Stimulated activated CD8-positive, alpha-beta memory T cell treated with anti-CD3 and anti-CD28 coated beads, Interleukin-12 subunit alpha, Interleukin-12 subunit beta, amount 100 ng/mL, for 24 hours (primary cell): ENCODE results near the gene HYAL2.

Experiments
- DNase-seq: peaks from one replicate; pipeline ENCODE4 v3.0.0-alpha.2; 2020; ENCODE audit errors: extremely low read depth

HYAL2 gene

DNA sequence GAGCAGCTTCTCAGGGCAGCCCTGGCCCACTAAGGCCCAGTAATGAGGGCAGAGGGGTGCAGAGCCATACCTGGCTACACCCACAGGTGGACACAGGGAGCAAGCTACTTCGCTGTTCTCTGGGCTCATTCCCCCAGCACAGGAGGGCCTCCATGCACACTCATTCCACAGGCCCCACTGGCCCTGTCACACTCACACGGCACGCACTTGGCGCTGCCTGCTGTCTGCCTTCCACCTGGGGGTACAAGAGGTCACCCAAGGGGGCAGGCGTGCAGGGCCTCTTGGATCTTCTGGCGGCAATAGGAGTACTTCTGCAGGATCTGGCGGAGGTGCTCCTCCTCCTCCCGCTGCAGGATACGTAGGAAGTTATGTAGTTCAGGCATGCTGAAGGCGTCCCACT lies 7.8 kb upstream of the HYAL2 start:
- no peak for DNase-seq

DNA sequence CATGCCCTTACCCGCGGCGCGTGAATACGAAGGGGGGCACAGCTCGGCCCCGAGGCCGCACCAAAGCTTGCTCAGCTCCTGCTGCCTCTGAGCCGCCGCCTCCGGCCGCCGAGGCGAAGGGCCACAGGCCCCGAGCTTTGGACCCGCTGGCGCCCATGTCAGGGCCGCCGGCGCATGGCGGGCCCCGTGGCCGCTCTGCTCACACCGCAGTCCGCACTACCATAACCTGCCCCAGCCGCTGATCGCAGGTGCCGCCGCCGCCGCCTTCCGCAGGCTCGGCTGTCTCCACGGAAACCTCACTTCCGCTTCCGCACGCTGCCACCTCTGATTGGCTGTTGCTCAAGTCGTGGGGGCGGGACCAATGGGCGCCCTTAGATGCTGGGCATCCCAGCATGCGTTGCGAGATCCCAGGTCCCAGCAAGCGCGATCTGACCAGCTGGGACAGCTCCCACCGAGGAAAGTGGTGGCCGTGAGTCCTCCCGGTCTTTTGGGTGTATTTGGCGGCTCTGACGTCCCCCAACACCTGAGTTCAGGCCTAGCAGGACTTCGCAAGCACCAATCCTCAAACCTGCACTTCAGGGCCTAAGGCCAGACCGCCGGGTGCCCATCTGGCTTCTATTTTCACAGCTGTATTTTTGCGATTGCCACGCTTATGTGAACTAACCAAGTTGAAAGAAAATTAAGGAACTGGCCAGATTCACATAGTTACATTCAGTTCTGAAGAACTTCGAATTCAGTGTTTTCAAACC lies 5.6 kb upstream of the HYAL2 start, which contains the start of gene TUSC2:
Gene TUSC2 (minus strand): TSS at position 281 of the 749 bp plus-strand sequence. CDS start 124 bp downstream, at position 157.
- peak; percentile 90 for DNase-seq

DNA sequence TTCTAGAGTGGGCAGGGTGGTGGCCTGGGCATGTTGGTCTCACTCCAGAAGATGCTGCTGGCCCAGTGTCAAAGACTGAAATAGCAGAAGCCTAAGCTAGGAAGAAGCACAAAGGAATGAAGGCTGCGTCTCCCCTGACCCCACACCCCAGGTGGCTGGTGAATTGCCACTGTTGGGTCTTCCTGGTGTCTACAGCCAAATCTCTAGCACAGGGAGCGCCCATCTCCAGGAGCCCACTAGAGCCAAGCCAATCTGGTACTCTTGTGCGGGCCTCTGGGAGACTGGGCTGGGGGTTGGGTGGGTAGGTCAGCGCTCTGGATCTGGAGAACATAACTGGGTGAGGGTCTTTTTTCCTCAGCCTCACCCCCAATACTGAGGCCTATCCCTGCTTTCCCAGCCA lies 4.6 kb upstream of the HYAL2 start:
- DNase-seq = no peak

DNA sequence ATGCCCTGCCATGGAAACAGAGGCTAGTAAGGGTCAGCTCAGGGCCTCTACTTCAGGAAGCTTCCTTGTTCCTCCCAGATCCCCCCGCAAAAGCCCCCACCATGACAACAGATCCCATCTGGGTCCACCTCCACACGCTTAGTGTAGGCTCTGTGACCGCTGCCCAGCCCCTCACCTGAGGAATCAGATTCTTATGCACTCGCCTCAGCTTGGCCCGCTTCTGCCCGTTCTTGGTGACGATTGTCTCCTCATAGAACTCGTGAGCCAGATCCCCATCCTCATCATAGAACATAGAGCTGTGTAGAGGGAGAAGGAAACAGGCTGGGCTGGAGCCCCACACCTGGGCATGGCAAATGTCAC lies 3.6 kb upstream of the HYAL2 start:
- DNase-seq = no peak

DNA sequence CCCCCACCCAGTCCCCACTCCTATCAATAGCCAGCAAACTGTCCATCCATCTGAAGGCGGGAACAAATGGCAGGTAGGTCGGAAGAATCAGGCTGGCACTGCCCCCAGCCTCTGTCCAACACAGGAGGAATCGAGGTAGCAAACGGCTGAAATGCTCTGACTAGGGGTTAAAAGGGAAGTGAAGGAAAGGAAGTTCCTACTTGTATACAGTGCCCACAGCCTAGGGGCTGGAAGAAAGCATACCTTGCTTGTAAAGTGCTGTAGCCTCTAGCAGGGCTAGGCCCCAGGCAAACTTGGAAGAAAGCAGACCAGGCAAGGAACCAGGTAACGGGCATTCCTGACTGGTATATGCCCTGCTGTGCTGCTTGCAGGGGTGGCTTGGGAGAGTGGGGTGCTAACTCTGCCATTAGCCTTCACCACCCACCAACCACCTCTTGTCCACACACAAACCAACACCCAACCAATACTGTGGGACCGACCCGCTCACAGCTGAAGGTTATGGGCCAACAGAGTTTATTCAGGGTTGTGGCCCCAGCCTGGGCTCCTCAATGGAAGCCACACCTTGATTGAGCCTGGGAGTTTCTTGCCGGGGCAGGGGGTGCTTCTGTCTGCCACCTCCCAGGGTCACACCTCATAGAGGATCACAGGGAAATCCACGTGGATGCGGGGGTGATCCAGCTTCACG lies 3.1 kb upstream of the HYAL2 start:
- DNase-seq = no peak

DNA sequence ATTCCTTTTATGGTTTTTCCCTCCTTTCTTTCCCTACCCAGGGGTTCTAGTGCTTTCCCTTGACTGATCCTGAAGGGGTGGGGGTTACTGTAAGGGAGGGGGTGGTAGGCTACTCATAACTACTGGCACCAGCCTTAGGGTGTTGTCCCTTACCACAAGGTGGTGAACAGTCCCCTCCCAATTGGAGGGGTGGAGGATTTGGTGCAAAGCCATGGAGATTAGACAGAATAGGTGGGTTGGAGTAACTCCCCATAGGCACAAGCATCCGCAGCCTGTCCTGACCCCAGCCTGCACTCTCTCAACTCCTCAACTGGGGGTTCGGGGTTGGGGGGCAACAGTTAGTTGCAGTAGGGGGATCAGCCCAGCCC lies 2.6 kb upstream of the HYAL2 start:
- no peak for DNase-seq

DNA sequence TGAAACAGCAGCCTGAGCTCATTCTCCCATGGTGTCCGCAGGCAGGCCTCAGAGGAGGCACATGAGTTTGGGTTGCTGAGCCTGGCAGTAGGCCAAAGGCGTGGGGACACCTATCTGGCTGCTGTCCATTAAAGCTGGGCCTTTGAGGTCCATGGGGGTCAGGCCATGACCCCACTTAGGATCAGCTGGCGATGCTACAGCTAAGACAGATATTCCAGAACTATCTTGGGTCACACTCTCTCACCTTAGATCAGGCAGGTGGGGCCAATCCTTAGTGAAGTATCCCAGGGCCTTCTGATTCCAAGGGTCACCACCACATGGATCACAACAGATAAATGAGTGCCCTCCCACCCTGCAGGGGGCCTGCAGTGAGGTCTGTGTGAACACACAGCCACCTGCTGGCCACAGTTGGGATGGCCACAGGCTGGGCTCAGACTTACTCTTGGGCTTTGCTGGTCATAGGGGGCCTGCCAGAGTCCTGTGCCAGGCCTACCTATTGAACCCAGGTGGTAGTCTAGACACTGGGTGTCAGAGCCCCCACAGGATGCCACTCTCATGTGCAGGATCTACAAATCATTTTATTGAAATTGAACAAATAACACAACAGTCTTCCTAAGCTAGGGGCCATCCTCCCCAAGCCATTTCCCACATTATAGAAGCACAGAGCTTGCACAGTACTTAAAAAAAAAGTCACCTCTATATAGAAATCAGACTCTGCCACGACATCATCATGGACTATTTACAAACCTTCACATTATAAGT lies 2.0 kb upstream of the HYAL2 start:
- no peak for DNase-seq

DNA sequence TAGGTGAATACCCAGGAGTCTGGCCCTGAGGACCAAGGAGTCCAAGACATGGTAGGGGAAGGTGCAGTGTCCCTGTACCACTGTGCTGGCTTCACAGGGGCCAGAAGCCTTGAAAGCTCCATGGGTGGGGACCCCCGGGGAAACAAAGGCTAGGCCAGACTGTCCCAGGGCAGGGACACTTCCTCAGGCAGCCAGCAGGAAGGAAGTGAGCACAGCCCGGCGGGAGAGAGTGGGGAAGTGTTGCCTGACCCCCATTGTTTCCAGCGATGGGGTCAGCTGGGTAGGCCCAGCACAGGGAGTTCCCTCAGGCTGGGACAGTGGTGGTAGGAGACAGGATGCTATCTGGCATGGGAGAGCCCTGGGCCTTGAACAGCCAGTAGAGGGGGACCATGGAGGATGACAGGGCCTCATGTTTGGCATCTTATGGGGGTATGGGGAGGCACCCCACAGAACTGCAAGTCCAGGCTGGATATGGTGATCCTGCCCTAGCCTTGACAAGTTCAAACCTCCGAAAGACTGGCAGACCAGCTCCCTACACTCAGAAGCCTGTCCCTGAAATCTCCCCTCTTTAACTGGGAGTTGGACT lies 1.2 kb upstream of the HYAL2 start:
- DNase-seq = no peak

DNA sequence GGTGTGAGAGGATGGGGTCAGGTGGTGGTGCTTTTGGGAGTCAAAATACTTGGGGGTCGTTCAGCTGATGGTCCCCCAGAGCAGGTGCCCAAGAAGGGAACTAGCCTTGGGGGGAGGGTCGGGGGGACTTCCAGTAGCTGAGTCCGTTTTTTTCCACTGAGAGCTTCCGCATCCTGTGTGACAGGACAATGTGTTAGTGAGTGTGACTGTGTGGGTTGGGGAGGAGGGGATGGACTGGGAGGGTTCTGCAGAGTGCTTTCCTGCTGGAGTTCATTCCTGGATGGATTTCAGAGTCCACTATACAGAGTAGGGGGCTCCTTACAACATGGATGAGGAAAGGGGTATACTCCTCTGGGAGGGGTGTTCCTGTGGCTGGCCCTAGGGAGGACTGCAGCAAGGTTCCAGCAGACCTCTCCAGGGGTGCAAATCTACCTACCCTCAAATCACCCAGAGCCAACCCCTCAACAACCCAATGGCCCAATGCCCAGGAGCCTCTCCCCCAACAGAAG lies 601 bp upstream of the HYAL2 start:
- DNase-seq = no peak

DNA sequence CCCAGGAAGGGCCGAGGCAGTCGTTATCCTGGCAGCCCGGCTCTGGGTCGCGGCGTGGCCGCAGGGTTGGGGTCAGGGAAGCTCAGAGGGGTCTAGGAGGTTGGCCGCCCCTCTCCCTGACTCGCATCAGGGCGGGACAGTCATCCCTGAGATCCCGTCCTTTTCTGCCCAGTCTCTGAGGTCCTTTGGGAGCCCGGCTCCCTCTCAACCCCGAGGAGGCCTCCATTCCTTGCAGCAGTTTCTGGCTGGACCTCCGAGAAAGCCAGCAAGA lies 495 bp downstream of the HYAL2 start:
- DNase-seq = no peak

DNA sequence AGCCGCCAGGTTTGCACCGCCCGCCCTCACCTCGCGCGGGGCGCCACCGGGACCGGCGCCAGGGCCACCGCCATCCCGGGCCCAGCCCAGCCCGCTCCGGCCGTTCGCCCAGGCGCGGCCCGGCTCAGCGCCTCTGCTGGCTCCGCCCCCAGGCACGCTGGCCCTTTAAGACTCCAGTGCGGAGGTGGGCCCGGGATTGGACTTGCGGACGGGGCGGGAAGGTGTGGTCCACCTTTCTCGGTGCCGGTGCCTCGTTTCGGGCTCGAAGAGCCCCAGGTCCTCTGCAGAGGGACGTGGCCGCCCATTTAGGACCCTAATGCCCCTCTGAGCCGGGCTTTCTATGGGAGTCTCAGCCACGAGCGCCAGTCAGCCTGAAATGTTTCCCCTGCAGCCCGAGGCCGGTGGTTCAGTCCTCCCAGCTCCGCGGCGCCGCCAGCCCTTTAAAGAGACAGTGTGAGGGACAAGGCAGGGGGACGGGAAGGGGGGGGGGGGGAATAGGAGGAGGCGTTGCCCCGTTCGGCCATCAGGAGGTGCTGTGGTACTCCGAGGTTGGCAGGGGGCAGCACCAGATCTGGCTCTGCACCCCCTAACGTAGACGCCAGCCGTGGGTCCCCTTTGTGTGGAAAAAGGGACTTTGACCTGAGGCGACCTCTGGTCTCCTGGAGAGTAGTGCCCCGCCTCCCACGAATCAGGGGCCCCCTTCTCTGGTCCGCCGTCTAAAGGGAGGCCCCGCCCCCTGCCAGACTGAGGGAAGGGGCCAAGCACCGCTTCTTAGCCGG lies 1.0 kb downstream of the HYAL2 start:
- peak; percentile 66 for DNase-seq

DNA sequence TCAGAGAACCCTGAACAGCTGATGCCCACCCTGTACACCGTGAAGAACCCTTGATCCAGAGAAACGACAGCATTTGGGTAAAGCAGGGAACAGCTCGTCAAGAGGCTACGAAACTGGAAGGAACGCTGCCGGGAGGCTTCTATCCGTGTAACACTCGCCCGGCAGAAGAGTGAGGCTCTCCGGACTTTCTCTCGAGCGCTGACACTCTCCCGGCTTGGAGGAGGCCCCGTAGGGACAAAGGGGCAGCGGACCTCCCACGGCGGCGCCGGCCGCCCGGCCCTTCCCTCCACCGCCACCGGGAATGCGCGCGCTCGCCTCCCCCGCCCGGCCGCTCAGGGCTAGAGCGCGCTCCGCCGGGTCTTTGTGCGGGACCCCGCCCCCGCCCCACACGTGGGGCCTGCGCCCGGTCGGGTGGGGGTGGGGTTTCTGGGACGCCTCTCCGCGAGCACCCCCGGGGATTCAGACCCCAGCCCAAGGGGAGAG lies 1.7 kb downstream of the HYAL2 start:
- no peak for DNase-seq

DNA sequence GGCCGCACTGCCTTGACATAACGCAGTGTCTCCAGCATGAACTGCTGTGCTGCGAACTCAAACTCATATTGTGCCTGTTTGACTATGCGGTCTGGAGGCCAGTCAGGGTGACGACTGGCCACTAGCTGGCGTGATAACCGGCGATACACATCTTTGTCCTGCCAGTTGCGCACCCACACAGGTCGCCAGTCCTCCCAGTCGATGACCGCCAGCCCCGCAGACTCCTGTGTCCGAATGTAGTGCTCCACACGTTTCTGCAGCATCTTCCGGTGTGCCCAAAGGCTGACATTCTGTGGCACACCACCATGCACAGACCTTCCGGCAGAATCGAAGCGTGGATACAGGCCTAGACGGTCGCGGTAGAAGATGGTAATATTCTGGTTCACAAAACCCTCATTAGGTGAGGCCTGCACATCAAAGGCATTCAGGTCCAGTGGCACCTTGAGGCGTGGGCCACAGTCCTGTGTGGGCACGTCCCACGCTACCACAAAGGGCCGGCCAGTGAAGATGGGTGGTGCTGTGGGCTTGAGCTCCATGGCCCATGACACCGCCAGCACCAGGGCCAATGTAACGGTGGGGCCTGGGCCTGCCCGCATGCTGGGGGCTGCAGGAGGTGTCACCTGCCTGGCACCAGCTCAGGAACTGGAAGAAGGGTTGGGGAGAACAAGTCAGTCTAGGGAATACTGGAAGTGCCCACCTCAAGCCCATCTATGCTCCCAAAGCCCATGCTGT lies 2.5 kb downstream of the HYAL2 start:
- no peak for DNase-seq

DNA sequence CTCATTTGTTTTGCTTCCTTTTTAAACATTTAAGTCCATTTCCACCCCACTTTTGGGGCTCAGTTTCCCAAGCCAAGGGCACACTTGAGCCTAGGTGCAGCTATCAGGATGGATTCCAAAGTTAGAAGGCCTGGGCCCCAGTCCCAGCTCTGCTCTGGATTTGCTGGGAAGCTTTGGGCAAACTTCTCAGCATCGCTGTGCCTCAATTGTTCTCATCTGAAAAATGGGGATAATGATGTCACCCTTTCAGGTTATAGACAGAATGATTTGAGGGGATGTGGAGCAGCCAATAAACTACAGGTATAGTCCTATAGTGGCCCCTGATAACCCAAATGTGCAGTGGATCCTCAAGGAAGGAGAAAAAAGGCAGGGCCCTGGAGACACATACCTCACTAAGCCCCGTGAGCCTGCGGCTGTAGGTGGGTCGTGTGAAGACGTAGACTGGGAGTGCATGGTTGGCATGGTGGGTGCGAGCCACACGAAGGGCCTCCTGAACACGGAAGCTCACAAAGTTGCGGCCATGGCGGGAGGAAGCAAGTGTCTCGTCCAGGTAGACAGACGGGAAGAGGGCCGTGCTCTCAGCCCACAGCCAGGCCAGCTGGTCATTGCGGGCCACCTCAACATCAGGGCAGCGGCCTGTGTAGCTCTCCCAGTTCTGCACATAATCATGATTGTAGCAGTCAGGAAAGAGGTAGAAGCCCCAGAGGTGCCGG lies 3.2 kb downstream of the HYAL2 start:
- DNase-seq = no peak

DNA sequence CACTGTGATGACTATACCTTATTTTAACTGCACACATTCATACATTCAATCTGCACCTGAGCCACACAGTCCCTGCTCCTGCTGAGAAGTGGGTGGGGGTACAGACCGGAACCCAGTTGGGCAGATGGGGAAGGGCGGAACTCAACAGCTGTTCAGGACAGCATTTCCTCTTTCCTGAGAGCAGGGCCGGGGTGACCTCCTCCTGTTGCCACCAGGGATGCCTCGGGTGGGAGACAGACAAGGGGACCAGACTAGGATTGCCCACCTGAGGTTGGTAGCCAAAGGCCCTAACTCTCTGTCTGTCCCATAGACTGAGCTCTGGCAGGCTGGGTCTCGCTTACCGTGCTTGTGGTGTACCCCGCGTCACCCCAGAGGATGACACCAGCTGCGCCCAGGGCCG lies 3.9 kb downstream of the HYAL2 start:
- no peak for DNase-seq

DNA sequence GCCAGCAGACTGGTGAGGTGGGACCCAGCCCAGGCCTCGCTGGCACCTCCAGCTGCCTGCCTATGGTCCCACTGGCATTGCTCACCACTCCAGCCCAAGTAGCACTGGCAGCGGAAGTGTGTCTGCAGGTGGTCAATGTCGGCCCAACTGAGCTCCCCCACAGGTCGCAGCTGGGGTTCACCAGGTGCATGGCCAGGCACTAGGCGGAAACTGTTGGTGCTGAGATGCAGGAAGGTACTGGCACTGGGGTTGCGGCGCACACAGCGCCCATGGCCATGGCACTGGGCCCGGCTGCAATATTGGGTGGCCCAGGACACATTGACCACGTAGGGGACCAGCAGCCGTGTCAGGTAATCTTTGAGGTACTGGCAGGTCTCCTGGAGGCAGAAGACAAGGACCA lies 4.4 kb downstream of the HYAL2 start:
- DNase-seq = no peak

DNA sequence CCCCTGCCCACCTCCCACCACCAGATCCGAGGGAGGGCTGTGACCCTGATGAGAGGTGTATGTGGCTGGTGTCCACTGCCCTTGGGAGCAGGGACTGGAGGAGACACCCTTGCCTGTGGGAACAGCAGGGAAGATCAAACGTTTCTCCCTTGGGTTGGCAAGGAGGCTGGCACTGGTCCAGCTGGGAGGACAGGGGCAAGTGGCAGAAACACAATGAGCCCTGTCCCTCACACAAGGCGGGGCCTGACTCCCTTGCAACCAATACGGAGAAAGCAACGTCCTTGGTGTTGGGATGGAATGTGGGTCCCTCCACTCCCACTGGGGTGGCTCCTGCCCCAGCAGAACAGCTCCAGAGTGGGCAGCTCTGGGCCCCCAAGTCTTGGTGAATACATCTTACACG lies 5.2 kb downstream of the HYAL2 start:
- no peak for DNase-seq

DNA sequence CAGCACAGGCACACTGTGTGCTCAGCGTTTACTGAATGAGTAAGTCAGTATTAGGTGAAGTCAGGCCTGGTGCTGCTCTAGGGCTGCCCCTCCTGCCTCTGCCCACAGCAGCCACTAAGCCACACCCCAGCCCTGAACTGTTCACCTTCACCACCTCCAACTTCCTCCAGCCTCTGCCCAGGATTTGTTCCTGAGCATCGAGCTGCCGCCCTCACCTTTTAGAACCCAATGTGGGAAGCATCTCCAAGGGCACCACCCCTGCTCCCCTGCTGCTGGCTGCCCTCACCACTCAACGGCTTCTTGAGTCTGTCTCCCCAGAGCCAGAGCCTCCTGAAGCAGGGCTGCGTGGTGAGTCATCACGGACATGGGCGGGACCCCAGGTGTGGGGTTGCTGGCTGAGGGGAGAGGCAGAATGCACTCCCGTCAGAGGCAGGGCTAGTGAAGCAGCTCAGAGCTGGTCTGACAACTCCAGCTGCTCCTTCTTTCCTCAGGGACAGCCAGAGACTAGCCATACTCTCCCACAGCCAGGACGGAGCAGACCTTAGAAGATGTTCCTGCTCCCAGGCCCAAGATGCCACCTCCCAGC lies 5.8 kb downstream of the HYAL2 start:
- DNase-seq = no peak

DNA sequence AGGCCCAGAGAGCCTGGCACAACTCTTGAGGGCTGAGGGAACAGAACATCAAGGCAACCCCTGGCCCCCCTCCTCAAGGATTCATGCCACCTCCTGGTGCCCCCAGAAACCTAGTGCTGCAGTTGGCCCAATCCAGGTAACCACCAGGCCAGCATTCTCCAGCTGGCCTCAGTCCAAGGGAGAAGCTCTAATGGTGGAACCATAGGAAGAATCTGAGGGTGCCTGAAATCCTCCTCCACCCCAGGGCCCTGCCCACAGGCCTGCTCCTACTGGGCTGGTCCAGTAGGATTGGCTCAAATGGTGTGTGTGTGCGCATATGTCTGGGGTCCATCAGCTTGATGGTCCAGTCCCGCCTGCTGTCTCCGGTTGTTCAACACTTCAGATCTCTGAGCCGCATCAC lies 7.7 kb downstream of the HYAL2 start:
- DNase-seq = no peak

DNA sequence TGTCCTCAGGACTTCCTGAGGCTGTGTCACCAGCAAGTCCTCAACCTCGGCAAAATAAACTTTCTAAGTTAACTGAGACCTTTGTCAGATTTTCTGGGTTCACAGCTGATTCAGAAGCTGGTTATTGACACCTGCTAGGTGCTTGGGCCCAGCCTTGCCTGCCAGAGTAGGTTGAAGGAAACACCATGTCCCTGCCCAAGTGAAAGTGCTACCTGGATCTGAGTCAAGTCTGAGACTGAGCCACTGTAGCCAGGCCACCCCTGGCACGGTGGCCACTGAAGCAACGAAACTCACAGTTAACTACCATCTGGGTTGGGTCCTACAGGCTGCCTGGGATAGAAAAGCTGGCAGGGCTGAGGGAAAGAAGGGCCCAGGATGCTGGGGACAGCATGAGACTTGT lies 8.2 kb downstream of the HYAL2 start:
- DNase-seq = no peak
